Measurements from ENCODE around the gene BTBD2. TPM values are rescaled to one million over a fixed set of nuclear protein-coding genes. Genes with fewer than 3 reads are reported as not detected.

Gene BTBD2
- total RNA-seq, 1 donor from 2014 or later = 53.4 TPM

DNA sequence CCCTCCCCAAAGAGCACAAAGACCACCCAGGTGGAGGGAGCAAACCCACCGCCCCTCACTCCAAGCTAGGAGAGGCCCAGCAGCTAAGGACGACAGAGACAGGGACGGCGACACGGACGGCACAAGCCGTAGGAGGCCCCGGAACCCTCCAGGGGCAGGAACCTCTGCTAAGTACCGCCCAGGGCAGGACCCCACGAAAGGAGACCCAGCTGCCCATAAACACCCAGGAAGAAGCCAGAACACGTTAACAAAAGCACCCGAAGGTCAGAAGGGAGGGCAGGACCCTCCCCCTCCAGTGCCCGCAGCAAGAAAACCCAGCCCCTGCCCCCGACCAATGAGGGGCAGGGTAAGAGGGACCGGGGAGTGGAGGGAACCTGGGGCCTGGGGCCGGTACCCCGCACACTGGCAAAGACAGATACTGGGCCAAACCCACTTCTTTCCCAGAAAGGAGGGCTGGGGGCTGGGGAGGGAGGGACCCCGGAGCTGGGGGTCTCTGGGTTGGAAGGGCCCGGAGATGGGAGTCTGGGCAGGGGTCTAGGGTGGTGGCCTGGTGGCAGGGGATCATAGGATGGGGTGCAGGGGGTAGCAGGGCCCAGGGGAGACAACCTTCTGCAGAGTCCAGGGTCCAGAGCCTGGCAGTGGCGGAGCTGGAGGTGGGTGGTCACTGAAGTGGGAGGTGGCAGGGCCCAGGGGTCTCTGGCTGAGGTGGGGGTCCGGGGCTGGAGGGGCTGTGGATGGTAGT, 2.4 kb downstream of the BTBD2 start:
- TF ChIP-seq, protein P1, sequence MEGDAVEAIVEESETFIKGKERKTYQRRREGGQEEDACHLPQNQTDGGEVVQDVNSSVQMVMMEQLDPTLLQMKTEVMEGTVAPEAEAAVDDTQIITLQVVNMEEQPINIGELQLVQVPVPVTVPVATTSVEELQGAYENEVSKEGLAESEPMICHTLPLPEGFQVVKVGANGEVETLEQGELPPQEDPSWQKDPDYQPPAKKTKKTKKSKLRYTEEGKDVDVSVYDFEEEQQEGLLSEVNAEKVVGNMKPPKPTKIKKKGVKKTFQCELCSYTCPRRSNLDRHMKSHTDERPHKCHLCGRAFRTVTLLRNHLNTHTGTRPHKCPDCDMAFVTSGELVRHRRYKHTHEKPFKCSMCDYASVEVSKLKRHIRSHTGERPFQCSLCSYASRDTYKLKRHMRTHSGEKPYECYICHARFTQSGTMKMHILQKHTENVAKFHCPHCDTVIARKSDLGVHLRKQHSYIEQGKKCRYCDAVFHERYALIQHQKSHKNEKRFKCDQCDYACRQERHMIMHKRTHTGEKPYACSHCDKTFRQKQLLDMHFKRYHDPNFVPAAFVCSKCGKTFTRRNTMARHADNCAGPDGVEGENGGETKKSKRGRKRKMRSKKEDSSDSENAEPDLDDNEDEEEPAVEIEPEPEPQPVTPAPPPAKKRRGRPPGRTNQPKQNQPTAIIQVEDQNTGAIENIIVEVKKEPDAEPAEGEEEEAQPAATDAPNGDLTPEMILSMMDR (IDR thresholded peaks at IDR 0.05; ENCODE audit: borderline replicate concordance) = no peak
- peak overlapping the region; percentile 17 for H3K4me3 ChIP-seq
- H3K27me3 ChIP-seq (ENCODE audit: low read depth) = no peaks in the 10 kb centered on the region
- H3K9me3 ChIP-seq (replicated peaks) = no peaks in the 10 kb centered on the region
- no peaks in the 10 kb centered on the region for H3K36me3 ChIP-seq
- H3K27ac ChIP-seq (replicated peaks) = no peak overlapping the region
- DNase-seq = no peak
- H3K4me1 ChIP-seq = peaks cover 22% of the 10 kb centered on the region
- intact Hi-C loops (cut with micrococcal nuclease) = no loop called here

DNA sequence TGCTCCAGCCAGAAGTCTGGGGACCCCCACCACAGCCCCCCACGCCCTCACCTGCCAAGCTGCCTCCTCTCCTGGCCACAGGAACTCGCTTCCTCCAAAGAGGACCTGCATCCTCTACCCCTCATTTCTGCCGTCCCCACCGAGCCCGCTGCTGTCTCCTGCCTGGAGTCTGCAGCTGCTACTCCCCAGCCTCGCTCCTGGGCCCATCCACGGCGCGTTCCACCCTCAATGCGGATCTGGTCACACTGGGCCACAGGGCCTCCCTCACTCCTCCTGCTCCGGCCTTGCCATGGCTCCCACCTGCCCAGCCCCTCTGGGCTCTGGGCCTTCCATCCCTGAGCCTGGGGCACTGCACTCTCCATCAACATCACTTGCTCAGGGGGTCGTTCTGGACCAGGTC, 4.3 kb downstream of the BTBD2 start:
- H3K36me3 ChIP-seq = no peaks in the 10 kb centered on the region
- TF ChIP-seq, protein P1 (IDR thresholded peaks at IDR 0.05; ENCODE audit: borderline replicate concordance) = no peak
- H3K4me1 ChIP-seq = peaks cover 16% of the 10 kb centered on the region
- H3K27me3 ChIP-seq (ENCODE audit: low read depth) = no peaks in the 10 kb centered on the region
- no peak for DNase-seq
- H3K27ac ChIP-seq (replicated peaks) = no peak overlapping the region
- no peak overlapping the region for H3K4me3 ChIP-seq
- intact Hi-C loops (cut with micrococcal nuclease) = no loop called here
- no peaks in the 10 kb centered on the region for H3K9me3 ChIP-seq (replicated peaks)

DNA sequence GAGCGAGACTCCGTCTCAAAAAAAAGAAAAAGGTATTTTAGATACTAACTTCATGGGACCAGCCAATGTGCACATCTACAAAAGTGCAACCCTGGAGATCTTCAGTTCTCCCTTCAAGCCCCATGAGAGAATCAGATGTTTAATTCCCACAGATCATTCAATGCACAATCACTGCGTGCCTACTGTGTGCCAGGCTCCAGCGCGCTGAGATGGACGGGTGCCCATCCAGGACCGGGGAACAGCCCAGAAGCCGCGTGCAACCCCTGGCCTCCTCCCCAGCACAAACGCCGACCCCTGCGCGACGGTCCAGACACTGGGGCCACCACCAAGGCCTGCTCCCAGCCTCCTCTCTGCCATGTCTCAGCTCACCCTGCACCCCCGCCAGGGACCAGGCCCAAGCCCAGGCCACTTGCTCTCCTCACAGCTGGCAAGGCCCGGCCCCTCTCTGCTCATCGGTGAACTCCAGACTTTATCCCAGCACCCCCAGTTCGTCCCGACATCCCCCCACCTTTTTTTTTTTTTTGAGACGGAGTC, 5.3 kb downstream of the BTBD2 start:
- H3K4me3 ChIP-seq = no peak overlapping the region
- H3K36me3 ChIP-seq = no peaks in the 10 kb centered on the region
- peaks cover 14% of the 10 kb centered on the region for H3K4me1 ChIP-seq
- TF ChIP-seq, protein P1 (IDR thresholded peaks at IDR 0.05; ENCODE audit: borderline replicate concordance) = no peak
- intact Hi-C loops (cut with micrococcal nuclease) = no loop called here
- no peaks in the 10 kb centered on the region for H3K9me3 ChIP-seq (replicated peaks)
- DNase-seq = no peak
- H3K27me3 ChIP-seq (ENCODE audit: low read depth) = no peaks in the 10 kb centered on the region
- no peak overlapping the region for H3K27ac ChIP-seq (replicated peaks)

DNA sequence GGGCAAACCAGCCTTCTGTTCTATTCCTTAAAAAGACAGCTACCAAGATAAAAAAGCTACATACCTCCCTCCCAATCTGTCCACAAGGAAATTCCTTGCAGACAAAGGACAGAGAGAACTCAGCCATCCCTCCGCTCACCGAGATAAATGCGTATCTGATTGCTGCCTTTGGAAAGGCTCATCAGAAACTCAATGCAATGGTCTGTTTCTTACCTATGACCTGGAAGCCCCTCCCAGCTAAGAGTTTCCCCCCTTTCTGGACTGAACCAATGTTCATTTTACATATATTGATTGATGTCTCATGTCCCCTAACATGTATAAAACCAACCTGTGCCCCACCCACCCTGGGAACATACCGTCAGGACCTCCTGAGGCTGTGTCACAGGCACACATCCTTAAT, 11.6 kb downstream of the BTBD2 start:
- intact Hi-C loops (cut with micrococcal nuclease) = no loop called here
- H3K27ac ChIP-seq (replicated peaks) = no peak overlapping the region
- no peak overlapping the region for H3K4me3 ChIP-seq
- no peak for DNase-seq
- H3K27me3 ChIP-seq (ENCODE audit: low read depth) = no peaks in the 10 kb centered on the region
- no peaks in the 10 kb centered on the region for H3K9me3 ChIP-seq (replicated peaks)
- TF ChIP-seq, protein P1 (IDR thresholded peaks at IDR 0.05; ENCODE audit: borderline replicate concordance) = no peak
- H3K4me1 ChIP-seq = no peaks in the 10 kb centered on the region
- peaks cover 38% of the 10 kb centered on the region for H3K36me3 ChIP-seq

DNA sequence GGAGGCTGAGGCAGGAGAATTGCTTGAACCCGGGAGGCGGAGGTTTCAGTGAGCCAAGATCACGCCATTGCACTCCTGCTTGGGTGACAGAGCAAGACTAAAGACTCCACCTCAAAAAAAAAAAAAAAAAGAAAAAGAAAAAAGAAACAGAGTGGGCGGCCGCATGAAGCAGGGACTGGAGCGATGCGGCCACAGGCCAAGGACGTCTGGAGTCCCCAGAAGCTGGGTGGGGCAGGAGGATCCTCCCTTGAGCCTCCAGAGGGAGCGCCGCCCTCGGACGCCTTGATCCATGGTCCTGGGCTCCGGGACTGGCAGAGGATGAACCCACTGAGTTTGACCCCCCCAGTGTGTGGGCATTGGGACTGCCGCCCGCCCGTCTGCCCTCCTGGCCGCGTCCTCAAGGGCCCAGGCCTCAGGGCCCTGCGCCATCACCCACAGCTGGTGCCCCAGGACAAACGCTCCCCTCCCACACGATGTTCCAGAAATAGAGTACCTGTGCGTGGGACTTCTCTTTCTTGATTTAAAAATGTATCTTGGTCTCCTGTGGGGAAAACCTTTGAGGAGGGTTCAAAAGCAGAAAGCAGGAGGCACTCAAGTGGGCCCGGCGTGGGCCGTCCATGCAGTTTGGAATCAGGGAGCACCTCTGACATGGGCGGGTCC, 15.5 kb downstream of the BTBD2 start:
- H3K9me3 ChIP-seq (replicated peaks) = no peaks in the 10 kb centered on the region
- peaks cover 58% of the 10 kb centered on the region for H3K36me3 ChIP-seq
- no peak overlapping the region for H3K4me3 ChIP-seq
- TF ChIP-seq, protein P1 (IDR thresholded peaks at IDR 0.05; ENCODE audit: borderline replicate concordance) = no peak
- intact Hi-C loops (cut with micrococcal nuclease) = no loop called here
- H3K27me3 ChIP-seq (ENCODE audit: low read depth) = no peaks in the 10 kb centered on the region
- H3K27ac ChIP-seq (replicated peaks) = no peak overlapping the region
- no peaks in the 10 kb centered on the region for H3K4me1 ChIP-seq
- no peak for DNase-seq

All from left ventricle myocardium inferior (tissue), 1 donor.